ENCODE data around the gene DENND1A.

- TF ChIP-seq GATA1 (IDR thresholded peaks at IDR 0.05; ENCODE audit: low read depth, low read length) (no peak), POLR2A (IDR thresholded peaks at IDR 0.05; ENCODE audit: low read length) (no peak)
Measured at GRCh38 chr9:123659358-123659757, 270.6 kb downstream of the DENND1A start.
